Heart left ventricle (tissue), 13 donors: ENCODE results near the gene CTNNB1.

Source experiments
- CTCF ChIP-seq, 12 donors: fragments of 200-600 bp; sonication (generic) in 4 of 12; IDR thresholded peaks; one replicate each; pipeline versions ENCODE4 v1.5.0 to v1.8.0; 2018 to 2022; ENCODE audit warnings: antibody characterized with exemption in 12 of 12, mild to moderate bottlenecking in 5 of 12
- POLR2A ChIP-seq, 2 donors: fragments of 450-650 bp; IDR thresholded peaks; one replicate each; pipeline ENCODE4 v1.6.1; 2017; ENCODE audit warnings: antibody characterized with exemption in 2 of 2, mild to moderate bottlenecking in 2 of 2, moderate library complexity in 2 of 2
- donor health status: ischemic (EF 13 %, LVEDD 7.1; RV severe dilation, severe dysfunction).
- donor health status: DM: no; HTN: yes; CAD: no.
- donor health status: DM: no; HTN: no; CAD: no.
- donor health status: ischemic (EF 25% LVEDD 6.9; RV normal size, moderate dysfunction).
- donor health status: ischemic (EF 25% LVEDD 5.7; RV mildly dilated, moderate dysfunction).
- donor health status: ischemic (EF 35%, LVEDD 5.7; RV mildly dilated, moderate dysfunction).
- donor health status: nonischemic (EF 11% LVEDD 7.7; RV severe dilation, severe dysfunction).
- donor health status: DM: yes; HTN: yes; CAD: no.
- donor health status: PGD.
- donor health status: ischemic (EF 29% LVEDD 5.4; RV normal size, mild dysfunction).
- donor health status: nonischemic (EF 23%, LVEDD 6.1; RV moderate dilation, normal function).

- no peak for TF ChIP-seq CTCF (IDR thresholded peaks at IDR 0.05)
- TF ChIP-seq POLR2A (IDR thresholded peaks at IDR 0.05): no peak
Observed at GRCh38 chr3:41193794-41194539, 5.3 kb upstream of the CTNNB1 start.
